SIG-M5 (cell line): Measurements from ENCODE around the gene ADAM33.

Experiments used
- DNase-seq: peaks from one replicate; lab custom pipeline; 2025; lab: John Stamatoyannopoulos, UW

ADAM33 gene

DNA sequence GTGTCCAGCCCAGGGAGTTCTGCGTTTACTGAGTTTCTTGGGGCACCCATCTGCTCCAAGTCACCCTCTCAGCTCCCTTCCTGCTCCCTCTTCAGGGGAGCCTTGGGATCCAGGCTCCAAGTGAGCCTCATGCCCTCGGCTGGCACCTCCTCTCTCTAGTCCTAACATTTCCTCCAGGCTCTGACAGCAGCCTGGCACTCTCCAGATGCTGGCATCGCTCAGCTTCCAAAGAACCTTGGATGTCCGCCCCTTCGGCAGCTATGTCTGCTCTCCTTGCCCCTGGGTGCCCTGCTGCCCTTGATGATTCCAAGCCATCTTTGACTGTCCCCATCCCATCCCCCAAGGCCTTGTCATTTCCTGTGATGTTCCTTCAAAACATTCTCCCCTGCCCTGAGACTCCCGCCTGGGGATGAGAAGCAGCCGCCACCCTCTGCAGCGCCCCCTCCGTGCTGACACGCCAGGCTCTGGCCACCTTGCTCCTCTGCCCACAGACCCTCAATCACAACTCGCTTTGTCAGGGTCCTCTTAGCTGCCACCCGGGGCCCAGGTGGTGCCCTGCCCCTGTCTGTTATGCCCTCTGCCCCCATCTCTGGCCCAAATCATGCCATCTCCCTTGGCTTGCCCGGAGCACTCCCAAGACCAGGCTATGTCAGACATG, 12.0 kb downstream of the ADAM33 start:
- no peak for DNase-seq

GRCh38 chr20:3667434-3668037, 14.3 kb downstream of the ADAM33 start:
- no peak for DNase-seq

DNA sequence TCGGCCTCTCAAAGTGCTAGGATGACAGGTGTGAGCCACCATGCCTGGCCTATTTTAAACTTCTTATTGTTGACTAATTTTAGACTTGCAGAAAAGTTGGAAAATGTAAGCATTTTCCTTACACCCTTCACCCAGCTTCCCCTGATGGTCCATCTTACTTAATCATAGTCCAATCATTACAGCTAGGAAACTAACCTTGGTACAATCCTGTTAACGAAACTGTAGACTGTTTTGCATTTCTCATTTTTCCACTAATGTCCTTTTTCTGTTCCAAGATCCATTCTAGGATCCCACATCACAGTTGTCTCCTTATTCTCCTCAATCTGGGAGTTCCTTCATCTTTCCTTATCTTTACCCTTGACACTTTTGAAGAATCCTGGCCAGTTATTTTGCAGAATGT, 18.0 kb downstream of the ADAM33 start:
- DNase-seq = no peak

- no peak for DNase-seq
Observed at GRCh38 chr20:3663031-3663701, 18.6 kb downstream of the ADAM33 start, which contains the start of gene GFRA4. Gene GFRA4 (minus strand): TSS chr20:3663399. CDS start chr20:3663399, 0 bp downstream.

DNA sequence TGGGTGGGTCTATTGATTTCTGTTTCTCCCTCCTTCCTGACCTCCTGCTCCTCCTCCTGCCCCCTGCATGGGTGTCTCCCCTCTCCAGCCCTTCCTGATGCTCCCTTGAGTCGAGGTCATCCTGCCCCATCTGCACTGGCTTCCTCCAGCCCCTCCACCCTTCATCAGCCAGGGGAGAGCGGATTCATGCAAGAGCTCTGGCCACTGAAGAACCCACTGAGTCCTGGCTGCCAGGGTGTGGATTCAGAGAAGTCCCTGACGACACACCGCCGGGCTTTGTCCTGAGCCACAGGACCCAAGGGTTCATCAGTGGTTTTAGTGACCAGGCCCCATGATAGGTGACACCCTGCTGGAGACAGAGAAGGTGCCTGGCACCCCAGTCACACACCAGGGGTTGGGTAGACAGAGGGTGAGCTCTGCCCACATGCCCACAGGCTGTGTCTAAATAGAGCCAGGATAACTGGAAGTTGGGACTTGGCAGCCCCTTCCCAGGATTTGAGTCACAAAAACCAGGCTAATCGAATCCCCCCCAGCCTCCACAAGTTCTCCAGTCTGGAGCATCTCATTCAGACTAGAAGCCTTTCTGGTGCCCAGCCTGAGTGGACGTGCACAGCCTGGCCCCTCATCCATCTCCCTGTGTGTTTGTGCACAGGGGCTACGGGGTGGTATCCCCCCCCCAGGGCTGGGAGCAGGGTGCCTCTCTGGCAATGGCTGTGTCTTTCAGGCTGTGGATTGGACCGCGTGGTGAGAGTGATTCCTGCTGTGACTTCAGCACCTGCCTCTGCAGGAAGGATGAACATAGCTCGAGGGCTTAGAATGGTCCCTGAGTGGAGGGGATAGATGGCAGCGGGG, 19.8 kb downstream of the ADAM33 start:
- DNase-seq = no peak

DNA sequence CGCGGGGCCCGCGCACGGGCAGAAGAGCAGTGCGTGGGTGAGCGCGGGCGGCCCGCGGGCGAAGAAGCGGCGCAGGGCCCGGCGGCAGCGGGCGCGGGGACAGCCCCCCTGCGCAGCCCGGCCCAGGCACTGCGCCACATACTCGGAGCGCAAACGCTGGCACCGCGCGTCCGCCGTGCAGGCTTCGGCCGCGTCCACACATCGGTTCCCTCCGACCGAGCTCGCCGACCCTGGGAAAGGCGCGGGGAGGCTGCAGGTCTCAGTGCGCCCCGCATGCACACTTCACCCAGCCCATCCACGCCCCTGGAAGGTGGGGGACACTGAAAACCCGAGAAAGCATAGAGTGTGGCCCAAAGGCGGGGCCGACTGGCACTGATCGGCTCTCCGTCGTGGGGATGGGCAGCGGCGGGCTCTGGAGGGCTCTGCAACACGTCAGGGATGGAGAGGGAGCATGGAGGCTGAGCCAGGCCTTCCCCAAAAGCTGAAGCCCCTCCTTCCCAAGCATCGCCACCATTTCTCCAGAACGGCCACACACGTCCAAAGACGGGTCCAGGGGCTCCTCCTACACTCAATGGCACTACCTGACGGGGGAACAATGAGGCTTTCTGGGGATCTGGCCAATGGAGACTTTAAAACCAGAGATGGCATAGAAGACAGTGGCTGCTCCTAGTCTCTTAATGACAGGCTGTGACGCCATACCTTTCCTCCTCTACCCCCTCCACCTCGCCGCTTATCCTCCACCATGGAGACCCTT, 20.6 kb downstream of the ADAM33 start:
- no peak for DNase-seq

DNA sequence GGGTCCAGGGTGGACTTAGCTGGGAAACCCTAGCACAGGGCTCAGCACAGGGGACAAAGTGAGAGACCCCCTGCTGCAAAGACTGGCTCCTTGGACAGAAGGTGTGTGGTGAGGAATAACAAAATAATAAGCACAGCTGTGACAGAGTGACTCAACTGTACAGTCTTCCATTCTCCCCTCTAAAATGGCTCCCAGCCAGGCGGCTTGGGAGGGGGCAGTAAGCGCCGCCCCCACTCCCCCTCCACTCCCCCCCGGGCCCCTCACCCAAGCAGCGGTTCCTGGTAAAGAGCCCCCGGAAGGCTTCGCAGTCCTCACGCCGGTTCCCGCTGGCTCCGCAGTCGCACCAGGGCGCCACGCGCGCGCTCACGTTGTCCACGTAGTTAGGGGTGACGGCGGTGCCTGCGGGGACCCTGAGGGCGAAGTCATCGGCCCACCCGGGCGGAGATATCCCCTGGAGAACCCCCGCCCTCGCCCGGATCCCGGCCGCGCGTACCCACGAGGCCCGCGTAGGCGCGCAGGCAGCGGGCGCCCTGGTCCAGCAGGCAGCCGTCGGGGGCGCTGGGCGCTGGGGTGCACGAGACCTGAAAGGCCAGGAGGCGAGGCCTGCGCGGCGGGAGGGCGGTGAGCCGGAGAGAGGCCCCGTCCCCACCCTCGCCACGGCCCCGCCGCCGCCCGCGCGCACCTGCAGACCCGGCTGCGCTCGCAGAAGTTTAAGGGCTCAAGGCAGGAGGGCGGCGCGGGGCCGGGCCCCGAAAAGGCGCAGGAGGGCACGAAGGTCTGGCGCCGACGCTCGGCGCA, 21.3 kb downstream of the ADAM33 start:
- DNase-seq = no peak

DNA sequence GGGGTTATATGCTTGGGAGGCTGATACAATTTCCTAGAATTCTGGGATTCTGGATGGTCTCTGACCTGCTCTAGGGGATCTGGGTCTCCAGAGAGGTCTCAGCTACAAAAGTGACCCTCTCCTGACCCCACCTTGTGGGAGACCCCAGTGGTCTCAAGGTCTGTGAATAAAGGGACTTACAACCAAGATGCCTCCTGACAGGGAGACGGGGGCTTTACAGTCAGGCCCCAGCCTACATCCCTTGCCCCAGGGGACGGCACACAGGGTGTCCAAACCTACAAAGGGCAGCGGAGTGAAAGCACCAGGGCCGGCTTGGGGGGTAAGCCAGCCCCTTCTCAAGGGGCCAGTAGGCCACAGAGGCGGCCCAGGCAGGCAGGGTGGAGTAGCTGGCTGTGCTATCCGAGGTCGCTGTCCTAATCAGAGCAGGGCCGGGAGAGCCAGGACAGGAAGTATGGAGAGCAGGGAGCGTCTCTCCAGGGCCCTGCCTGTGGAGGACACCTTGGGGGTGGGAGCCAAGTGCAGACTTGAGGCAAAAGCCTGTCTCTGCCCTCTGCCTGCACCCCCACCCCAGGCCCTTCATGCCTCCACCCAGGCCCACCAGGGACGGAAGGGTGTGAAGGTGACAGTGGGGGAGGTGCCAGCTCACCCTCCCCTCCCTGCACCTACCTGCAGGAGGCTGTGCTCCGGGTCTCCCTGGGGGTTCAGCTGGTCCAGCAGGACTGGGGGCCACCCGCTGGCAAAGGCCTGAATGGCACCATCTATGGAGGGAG, 22.1 kb downstream of the ADAM33 start:
- no peak for DNase-seq

DNA sequence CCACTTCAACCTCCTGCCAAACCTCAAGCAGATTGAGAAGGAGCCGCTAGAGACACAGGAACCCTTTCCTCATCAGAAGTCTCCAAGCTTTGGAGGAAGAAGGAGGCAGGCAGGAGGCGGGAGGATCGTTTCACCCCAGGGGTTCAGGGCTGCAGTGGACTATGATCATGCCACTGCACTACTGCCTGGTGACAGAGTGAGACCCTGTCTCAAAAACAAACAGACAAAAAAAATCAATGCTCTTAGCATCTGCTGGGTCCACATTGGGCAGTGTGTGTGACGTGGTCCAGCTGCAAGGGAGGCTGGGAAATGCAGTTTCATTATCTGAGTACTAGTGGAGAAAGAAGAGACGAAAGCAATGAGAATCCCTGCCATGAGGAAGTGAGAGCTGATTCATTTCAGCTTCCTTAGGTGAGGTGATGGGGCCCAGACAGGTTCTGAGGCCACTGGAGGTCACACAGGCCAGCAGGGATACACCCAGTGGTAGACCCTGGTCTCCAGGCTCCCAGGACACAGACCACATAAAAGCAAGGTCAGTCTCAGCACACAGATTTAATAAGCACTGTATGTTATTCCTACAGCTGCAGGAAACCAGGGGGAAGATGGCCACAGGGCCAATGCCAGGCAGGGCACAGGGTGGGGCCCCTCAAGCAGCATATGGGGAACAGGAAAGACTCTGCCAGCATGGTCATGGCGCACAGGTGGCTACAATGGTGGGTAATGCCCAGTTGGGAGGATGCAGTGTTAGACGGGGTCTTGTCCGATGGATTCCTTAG, 22.9 kb downstream of the ADAM33 start:
- peak; percentile 31 for DNase-seq

DNA sequence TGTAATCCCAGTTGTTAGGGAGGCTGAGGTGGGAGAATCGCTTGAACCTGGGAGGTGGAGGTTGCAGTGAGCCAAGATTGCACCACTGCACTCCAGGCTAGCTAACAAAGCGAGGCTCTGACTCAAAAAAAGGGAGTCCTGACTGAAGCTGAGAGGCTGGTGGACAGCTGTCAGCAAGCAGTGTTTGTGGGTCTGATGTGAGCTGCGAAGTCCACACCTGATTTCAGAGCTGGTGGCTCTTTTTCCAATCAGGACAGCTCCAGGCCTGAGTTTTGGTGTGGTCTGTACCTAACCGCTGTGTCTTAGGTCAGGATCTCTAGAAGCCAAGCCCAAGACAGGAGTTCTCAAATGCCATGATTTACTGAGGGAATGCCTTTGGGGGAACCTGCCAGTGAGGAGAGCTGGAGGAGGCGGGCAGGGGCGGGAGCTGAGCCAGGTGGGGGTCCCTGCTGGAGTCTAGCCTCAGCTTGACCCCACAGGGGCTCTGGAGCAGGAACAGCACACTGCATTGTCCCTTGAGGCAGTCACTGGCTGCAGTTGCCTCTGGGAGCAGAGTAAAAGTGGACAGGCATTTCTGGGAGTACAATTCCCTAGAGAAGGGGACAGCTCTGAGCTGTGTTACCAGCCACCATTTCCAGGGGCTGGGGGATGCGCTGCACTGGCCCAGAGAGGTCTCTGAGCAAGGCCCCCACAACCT, 23.6 kb downstream of the ADAM33 start:
- no peak for DNase-seq

DNA sequence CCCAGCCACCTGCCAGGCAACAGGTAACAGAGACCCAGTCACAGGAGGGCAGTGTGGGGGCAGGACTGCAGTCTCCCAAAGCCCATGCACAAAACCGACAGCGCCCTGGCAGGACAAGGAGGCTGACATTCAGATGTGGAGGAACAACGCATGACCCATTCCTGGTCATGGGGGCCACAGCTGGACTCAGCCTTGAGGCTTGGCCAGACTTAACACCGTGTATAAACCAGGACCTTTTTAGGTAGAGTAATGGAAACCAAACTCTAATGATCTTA, 26.7 kb downstream of the ADAM33 start:
- no peak for DNase-seq

DNA sequence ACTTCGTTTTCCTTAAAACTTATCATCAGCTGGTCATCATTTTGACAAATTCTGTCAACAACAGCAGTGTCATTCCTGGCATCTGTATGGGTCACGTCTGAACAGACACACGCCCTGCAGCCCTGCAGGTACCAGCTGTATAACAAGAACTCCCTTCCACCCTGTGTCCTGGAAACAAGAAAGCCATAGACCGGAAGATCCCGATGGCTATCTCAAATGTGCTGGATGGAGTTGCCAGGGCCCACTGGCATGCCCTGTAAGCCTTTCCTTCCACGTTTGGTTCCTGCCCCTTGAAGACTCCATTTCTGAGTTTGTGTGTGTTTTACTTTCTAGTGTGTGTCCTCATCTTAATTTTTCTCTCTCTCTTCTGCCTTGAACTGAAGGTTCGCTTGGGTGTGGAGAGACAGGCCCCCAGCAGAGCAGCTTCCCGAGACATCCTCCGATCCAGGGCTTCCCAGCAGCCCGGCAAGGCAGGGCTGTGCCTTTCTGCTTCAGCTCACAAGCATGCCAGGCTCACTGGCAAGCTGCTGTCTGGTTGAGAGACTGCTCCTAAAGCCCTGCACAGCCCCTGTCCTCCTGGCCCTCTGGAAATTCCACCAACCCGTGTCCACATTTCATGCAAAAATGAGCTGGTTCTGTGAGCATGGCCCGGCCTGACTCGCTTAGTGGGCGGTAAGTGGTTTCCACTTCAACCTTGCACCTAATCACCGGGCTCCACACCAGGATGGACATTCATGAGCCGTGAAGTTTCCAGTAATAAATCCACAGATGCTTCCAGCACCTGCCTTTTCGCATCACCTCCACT, 27.3 kb downstream of the ADAM33 start:
- no peak for DNase-seq

- no peak for DNase-seq
Observed at GRCh38 chr20:3653921-3654320, 27.9 kb downstream of the ADAM33 start.

DNA sequence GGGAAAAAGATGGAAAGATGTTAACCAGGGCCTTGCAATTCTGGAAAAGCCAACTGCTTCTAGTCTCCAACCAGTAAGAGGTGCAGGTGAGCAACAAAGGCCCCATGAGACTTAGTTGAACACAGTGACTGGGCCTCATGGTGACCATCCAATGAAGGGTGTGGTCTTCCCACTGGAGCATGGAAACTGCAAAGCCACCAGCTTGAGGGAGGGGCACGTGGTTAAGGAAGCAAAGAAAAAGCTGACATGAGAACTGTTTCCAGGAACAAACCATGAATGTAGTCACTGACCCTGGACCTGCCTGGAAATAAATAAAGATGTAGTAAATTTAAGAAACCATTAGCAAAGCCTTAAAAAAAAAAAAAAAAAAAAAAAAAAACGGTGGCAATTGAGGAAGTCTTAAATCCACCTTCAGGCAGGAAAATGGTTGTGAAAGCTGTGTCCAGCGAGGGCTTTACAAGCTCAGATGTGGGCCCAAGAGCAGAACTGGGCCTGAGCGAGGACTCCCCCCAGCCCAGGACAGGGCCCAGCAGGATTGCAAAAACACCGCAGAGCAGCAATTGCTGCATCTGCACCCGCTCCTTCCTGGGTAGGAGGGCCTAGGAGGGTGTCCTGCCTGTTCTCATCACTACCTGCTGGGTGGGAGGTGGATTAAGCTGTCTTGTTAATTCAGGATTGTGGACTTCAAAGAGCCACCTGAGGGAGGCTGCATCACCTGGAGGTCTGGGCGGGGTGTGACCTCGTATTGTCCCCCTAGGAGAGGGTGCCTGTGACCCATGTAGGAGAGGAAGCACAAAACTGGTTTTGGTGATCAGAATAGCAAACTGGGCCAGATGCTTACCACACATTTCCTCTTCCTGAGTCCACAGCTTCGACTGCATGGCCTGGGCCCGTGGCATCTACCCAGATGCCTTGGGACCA, 28.9 kb downstream of the ADAM33 start:
- no peak for DNase-seq

- no peak for DNase-seq
Observed at GRCh38 chr20:3652221-3652620, 29.6 kb downstream of the ADAM33 start.

DNA sequence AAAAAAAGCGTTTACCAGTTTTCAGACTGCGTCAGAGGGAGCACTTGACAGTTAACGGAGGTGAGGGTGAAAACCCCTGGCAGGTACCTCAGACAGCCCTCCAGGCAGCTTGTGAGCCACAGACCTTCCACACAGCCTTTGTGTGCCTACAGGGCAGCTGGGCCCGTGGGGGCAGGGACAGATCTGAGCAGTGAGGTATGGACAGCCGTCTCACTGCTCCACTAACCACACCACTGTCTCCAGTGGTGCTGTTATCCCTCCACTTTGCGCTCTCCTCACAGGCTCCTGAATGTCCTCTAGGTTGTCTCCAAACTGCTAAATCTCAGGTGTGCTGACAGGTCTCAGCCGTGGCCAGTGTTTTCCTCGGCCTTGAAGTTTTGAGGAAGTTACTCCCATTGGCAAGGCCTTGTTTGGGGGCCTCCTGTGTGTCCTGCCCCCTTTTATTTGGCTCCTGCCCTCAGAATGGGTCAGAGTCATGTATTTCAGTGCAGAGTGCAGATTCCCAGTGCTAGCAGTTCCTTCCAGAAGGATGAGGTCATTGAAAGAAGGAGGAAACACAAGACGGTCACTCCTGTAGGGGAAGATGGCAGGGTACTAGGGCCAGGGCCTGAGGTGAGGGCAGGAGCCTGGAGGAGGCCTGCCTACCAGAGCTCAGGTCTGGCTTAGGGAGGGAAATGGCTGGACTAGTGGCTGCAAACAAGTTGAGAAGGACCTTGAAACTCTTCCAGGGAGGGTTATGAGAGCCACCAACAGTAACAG, 30.4 kb downstream of the ADAM33 start:
- DNase-seq = no peak
